Pancreas (tissue), 10 donors: ENCODE results near the gene ACTBL2. TPM values are rescaled to one million over a fixed set of nuclear protein-coding genes. Genes with fewer than 3 reads are reported as not detected.

Source experiments
- ATAC-seq, 4 donors: fragments of 200-7000 bp; cut with Tn5 transposase; one replicate each; pipeline versions ENCODE4 v1.8.0 to v1.9.1; 2020; ENCODE audit warnings: mild to moderate bottlenecking in 4 of 4, moderate library complexity in 4 of 4
- DNase-seq, 6 donors: peaks; one replicate each; pipeline ENCODE4 v3.0.0-alpha.2; 2020
- FAIRE-seq: peaks from 2 replicates; lab custom pipeline; 2012; peaks lifted over from hg19 to GRCh38; lab: Jason Lieb, UNC
- H3K27ac ChIP-seq, 4 donors: fragments of 200-600 bp; sonication (generic); 1 replicate in 3 of 4; 2 replicates in 1 of 4; pipeline versions ENCODE4 v1.5.0 to v1.8.0; 2020
- H3K27me3 ChIP-seq, 4 donors: fragments of 200-600 bp; one replicate each; pipeline ENCODE4 v1.8.0; 2021
- H3K36me3 ChIP-seq, 3 donors: fragments of 200-600 bp; sonication (generic) in 1 of 3; one replicate each; pipeline versions ENCODE4 v1.5.0 to v1.8.0; 2020 to 2021
- H3K4me1 ChIP-seq, 3 donors: fragments of 200-600 bp; one replicate each; pipeline ENCODE4 v1.8.0; 2021
- H3K4me3 ChIP-seq, 4 donors: fragments of 200-600 bp; sonication (generic) in 2 of 4; one replicate each; pipeline versions ENCODE4 v1.5.0 to v1.8.0; 2020 to 2021
- H3K9me3 ChIP-seq, 4 donors: fragments of 200-600 bp; one replicate each; pipeline ENCODE4 v1.8.0; 2021
- WGBS, 2 donors: extraction: QIAGEN DNeasy Blood & Tissue Kit; methylation state at CpG; one replicate each; pipeline ENCODE4 v1.1.7; 2013; 5-methylcytosine and 5-hydroxymethylcytosine counted together
- intact Hi-C, 3 donors: fragments of 100-400 bp; cut with DNase I; formaldehyde crosslinking; loops; one replicate each; pipeline versions ENCODE4 v1.11.1 to v1.14.2; 2022
- polyA plus RNA-seq, 2 donors: library from polyadenylated mRNA; stranded (reverse); fragments of 200-250 nt; gene quantifications; one replicate each; pipeline ENCODE4 v1.2.3, GENCODE V29; 2013
- total RNA-seq, 6 donors: library from RNA; stranded (reverse); fragmentation: NEBNext Ultra II Directional in 4 of 6; extraction: Animal tissue kit (Norgen Biotek cat#: 25700) in 4 of 6; gene quantifications; one replicate each; pipeline versions ENCODE4 v1.2.1 to v1.2.4, GENCODE V29; 2021 to 2023
- TF ChIP-seq, protein P1 (sequence below), 4 donors: fragments of 200-600 bp; sonication (generic) in 3 of 4; IDR thresholded peaks; one replicate each; pipeline versions ENCODE4 v1.5.0 to v1.8.0; 2021; ENCODE audit warnings: antibody characterized with exemption in 4 of 4
- donor health status: healthy with polysubstance abuse.
- donor health status: DM: no; HTN: no; CAD: no; lungs with moderate emphysema.
- donor health status: DM: no; HTN: no; CAD: no.
- donor health status: control.
- donor health status: control.
- donor health status: Bipolar disorder and iron deficiency.
- donor health status: DM: yes; HTN: yes; CAD: no.
- donor health status: DM: no; HTN: no; CAD: no.
- donor health status: DM: no; HTN: no; CAD: no.
- donor health status: DM: yes; HTN: yes; CAD: no.

ACTBL2 gene
- total and polyA plus RNA-seq, 8 donors, result 0.06 to 0.37 (median 0.12) TPM; not detected in 5

DNA sequence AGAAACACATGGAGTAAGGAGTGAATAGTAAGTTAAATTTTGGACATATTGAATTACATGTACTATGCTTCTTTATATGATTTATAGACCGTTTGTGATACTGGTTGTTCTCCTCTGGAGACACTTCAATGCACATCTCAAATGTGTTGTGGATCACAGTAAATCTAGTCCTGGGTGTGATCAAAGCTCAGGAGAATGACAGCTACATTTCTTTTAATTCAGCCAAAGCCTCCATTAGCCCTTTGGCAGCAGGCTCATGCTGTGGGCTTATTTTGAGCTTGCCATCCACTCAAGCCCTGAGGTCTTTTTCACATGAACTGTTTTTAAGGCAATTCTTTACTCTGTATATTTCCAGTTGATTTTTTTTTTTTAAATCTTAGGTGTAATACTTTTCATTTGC, 34.6 kb upstream of the ACTBL2 start:
- DNase-seq, result no peak
- Histone ChIP-seq H3K4me1 (no peaks in the 10 kb centered on the region), H3K4me3 (no peak overlapping the region), H3K27me3 (no peaks in the 10 kb centered on the region), H3K27ac (no peak overlapping the region), H3K9me3 (no peaks in the 10 kb centered on the region), H3K36me3 (no peaks in the 10 kb centered on the region)
- TF ChIP-seq, protein P1, sequence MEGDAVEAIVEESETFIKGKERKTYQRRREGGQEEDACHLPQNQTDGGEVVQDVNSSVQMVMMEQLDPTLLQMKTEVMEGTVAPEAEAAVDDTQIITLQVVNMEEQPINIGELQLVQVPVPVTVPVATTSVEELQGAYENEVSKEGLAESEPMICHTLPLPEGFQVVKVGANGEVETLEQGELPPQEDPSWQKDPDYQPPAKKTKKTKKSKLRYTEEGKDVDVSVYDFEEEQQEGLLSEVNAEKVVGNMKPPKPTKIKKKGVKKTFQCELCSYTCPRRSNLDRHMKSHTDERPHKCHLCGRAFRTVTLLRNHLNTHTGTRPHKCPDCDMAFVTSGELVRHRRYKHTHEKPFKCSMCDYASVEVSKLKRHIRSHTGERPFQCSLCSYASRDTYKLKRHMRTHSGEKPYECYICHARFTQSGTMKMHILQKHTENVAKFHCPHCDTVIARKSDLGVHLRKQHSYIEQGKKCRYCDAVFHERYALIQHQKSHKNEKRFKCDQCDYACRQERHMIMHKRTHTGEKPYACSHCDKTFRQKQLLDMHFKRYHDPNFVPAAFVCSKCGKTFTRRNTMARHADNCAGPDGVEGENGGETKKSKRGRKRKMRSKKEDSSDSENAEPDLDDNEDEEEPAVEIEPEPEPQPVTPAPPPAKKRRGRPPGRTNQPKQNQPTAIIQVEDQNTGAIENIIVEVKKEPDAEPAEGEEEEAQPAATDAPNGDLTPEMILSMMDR (IDR thresholded peaks at IDR 0.05), result no peak
- intact Hi-C loops, result no loop called here
- WGBS, 2 donors, result 60 to 74% methylated on average over 1 of the region's 1 CpG
- no peak for FAIRE-seq
- no peak for ATAC-seq

DNA sequence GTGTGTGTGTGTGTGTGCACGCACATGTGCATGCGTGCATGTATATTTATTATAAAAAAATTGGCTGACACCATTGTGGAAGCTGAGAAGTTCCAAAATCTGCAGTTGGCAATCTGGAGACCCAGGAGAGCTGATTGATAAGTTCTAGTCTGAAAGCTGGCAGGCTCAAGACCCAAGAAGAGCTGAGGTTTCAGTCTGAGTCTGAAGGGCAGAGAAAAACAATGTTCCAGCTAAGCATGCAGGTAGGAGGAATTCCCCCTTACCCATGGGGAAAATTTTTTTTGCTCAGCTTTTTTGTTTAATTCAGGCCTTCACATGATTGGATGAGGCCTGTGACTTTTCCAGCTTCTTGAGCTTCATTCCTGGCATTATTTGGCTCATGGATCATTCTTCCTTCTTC, 31.2 kb upstream of the ACTBL2 start:
- TF ChIP-seq, protein P1 (IDR thresholded peaks at IDR 0.05), result no peak
- ATAC-seq, result no peak
- FAIRE-seq, result no peak
- Histone ChIP-seq H3K4me3 (no peak overlapping the region), H3K36me3 (no peaks in the 10 kb centered on the region), H3K27ac (no peak overlapping the region), H3K27me3 (no peaks in the 10 kb centered on the region), H3K9me3 (no peaks in the 10 kb centered on the region), H3K4me1 (no peaks in the 10 kb centered on the region)
- no peak for DNase-seq
- WGBS, 2 donors, result 82 to 89% methylated on average over 2 of the region's 2 CpGs
- intact Hi-C loops, result no loop called here

DNA sequence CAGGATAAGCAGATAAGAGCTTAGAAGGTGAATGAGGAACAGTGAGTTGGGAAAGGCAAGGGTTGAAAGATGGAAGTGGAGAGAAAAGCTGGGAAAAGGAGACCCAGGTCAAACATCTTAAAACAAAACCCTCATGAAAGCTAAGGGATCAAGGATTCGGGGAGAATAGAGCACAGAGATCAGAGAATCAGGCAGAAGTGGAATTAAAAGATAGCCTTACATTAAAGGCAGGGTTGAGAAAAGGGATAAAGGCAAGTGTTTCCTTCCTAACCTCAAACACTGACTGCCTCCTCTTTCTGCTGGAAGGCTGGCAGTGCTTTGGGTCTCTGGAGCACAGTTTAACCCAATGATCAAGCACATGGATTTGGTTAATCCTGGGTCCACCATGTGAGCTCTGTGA, 28.7 kb upstream of the ACTBL2 start:
- no peaks in the 10 kb centered on the region for H3K9me3 ChIP-seq
- WGBS, 2 donors, result 80 to 88% methylated on average over 1 of the region's 1 CpG

DNA sequence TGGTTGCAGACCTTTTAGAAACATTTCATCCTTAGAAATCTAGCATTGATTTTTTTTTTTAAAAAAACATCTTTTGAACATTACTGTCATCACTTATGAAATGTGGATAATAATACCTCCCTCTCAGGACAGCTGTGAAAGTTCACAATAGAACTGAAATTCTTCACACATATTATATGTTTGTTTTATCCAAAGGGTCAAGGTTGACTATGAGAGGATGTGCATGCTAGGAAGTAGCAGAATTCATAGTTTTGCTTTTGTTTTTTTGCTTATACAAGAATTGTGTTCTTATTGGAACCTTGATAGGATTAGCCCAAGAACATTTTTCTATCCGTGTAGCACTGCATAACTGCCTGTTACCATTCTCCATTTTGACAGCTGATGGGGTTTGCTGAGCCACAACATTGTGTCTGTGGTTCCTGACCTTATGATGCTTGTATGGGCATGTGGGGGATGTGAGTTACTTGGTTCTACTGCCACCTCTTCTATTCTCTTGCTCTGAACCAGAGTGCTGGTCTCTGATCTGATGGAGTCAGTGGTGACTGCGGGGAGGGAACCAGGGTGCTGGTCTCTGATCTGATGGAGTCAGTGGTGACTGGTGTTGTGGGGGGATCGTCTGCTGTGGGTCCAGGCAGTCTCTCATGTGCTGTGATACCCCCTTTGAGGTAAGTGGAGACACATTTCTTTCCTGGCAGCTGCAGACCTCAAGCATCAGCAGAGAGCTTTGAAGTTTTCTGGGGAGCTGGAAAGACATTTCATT, 27.1 kb upstream of the ACTBL2 start:
- Histone ChIP-seq H3K27me3 (no peaks in the 10 kb centered on the region), H3K4me3 (no peak overlapping the region), H3K27ac (no peak overlapping the region), H3K9me3 (no peaks in the 10 kb centered on the region), H3K36me3 (no peaks in the 10 kb centered on the region), H3K4me1 (no peaks in the 10 kb centered on the region)
- 80 to 83% methylated on average over 3 of the region's 3 CpGs for WGBS, 2 donors
- ATAC-seq (no peak), FAIRE-seq (no peak), DNase-seq (no peak)
- TF ChIP-seq, protein P1 (IDR thresholded peaks at IDR 0.05), result no peak
- intact Hi-C loops, result loop anchor here in 1 of 3 donors (10.0 kb wide), 1 partner anchor 955 kb away; the partner anchor contains the start of gene PLK2

More for the DNA sequence above, 28.7 kb upstream of the ACTBL2 start:
- Histone ChIP-seq H3K4me3 (no peak overlapping the region), H3K4me1 (no peaks in the 10 kb centered on the region), H3K27me3 (no peaks in the 10 kb centered on the region), H3K36me3 (no peaks in the 10 kb centered on the region), H3K27ac (no peak overlapping the region)
- ATAC-seq (no peak), FAIRE-seq (no peak), DNase-seq (no peak)
- TF ChIP-seq, protein P1 (IDR thresholded peaks at IDR 0.05), result no peak
- intact Hi-C loops, result no loop called here

DNA sequence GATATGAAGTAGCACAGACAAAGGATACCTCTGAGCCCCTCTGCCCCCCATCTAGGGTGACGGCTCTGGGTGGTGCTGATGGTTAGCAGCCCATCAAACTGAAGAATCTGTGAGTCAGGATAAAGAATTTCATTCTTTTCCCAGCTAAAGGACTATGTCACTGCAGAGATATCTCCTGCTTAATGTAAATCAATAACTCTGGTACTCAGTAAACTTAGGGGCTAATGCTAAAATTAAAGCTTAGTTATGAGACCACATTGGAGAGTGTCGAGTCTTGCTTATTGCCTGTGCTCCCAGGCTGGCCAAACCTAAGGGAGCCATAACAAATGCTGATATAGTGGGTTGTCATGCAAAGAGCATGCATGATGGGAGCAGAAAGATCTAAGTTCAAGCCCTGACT, 25.6 kb upstream of the ACTBL2 start:
- FAIRE-seq, result no peak
- H3K27me3 ChIP-seq, result no peaks in the 10 kb centered on the region
- no peak overlapping the region for H3K27ac ChIP-seq
- no peaks in the 10 kb centered on the region for H3K9me3 ChIP-seq
- TF ChIP-seq, protein P1 (IDR thresholded peaks at IDR 0.05), result no peak
- intact Hi-C loops, result loop anchor here in 1 of 3 donors (10.0 kb wide), 1 partner anchor 957 kb away; the partner anchor contains the start of gene PLK2
- no peak overlapping the region for H3K4me3 ChIP-seq
- WGBS, 2 donors, result 65 to 67% methylated on average over 2 of the region's 2 CpGs
- peaks cover 0 to 8% (median 4%) of the 10 kb centered on the region in 3 donors for H3K4me1 ChIP-seq
- no peaks in the 10 kb centered on the region for H3K36me3 ChIP-seq
- ATAC-seq, result no peak
- no peak for DNase-seq
